GM18951 (cell line): ENCODE results near the gene TRUB1.

ENCODE experiments used
- POLR2A ChIP-seq: IDR thresholded peaks from 4 replicates; pipeline ENCODE4 v1.6.1; 2011; ENCODE audit warnings: mild to moderate bottlenecking; ENCODE audit not compliant: insufficient read length, insufficient read depth; ENCODE audit errors: extremely low read depth
- in situ Hi-C: fragments of 300-500 bp; cut with MboI; formaldehyde crosslinking; loops from one replicate; pipeline ENCODE4 v1.12.0; 2022; ENCODE audit warnings: low sequenced_read_pairs, mixed read lengths, inconsistent platforms; ENCODE audit not compliant: unreplicated experiment

The TRUB1 gene

DNA sequence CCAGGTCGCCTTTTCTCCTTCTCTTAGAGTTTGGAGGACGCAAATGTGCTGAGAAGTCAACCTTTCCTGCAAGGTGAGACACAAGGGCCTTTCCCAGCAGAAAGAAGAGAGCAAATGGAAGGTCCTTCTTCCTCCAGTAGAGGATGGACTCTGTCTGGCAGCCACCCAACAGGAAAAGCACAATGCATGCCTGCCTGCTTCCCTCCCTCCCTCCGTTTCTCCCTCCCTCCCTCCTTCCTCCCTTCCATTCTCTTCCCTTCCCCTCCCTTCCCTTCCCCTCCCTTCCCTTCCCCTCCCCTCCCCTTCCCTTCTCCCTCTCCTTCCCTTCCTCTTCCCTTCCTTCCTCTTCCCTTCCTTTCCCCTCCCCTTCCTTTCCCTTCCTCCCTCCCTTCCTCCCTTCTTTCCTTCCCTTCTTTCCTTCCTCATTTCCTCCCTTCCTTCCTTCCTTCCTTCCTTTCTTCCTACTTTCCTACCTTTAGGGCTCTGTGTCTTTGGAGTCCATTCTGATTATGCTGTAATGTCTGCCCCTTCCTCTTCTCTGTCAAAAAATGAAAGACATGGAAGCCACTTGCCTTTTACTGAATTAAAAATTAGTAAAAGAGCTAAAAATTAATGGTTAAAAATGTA is 66.4 kb downstream of the TRUB1 start:
- no peak for TF ChIP-seq POLR2A
- in situ Hi-C loops: no loop called here

DNA sequence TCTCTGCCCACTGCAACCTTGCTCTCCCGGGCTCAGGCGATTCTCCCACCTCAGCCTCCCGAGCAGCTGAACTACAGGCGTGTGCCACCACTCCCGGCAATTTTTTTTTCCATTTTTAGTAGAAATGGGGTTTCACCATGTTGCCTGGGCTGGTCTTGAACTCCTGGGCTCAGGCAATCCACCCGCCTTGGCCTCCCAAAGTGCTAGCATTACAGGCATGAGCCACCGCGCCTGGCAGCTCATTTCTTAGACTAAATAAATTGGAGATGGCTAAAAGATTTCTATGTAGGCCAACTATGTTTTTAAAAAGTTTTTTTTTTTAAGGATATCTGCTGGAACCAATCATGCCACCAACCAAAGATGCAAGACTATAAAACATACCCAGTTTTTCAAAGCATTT is 67.8 kb downstream of the TRUB1 start:
- in situ Hi-C loops: no loop called here
- no peak for TF ChIP-seq POLR2A

DNA sequence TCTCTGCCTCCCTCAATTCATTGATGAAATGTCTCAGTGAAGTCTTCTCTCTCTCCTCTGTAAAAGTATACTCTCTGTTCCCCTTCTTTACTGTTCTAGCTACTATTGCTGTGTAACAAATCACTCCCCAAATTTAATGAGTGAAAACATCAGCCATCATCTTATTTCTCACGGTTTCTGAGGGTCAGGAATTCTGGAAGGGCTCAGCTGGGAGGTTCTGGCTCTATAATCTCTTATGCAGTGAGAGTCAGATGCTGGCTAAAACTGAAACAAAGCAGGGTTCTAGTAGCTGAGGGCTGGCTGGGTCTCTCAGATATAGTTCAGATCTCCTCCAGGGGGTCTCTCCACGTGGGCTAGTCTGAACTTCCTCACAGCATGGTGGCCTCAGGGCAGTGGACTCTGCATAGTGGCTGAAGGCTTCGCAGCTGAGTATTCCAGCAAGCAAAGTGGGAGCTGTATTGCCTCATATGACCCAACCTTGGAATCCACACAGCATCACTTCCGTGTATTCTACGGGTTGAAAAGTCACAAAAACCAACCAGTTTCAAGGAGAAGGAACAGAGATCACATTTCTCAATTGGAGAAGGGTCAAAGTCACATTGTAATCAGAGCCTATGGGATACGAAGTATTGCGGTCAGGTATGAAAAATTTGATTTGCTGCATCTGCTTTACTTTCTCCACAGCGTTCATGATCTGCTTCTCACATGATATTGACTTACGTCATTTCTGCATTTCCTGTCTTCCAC is 80.4 kb downstream of the TRUB1 start:
- in situ Hi-C loops: no loop called here
- no peak for TF ChIP-seq POLR2A

DNA sequence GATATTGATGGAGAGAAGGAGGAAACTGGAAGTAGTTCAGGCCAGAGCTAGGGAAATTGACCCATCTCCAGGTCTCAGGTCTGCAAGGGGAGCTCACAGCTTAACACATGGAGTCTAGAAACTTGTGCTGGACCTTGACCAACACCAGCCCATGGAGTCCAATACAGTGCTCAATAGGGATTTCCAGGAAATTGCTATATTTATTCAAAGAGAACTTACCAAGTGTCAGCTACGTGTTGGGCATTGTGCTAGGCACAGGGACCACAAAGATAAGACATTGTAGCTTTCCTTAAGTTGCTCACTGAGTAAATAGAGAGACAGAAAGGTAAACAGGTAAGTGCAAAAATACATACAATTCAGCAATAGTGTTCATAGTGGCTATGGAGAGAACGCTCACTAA is 82.5 kb downstream of the TRUB1 start:
- TF ChIP-seq POLR2A: no peak
- in situ Hi-C loops: no loop called here

DNA sequence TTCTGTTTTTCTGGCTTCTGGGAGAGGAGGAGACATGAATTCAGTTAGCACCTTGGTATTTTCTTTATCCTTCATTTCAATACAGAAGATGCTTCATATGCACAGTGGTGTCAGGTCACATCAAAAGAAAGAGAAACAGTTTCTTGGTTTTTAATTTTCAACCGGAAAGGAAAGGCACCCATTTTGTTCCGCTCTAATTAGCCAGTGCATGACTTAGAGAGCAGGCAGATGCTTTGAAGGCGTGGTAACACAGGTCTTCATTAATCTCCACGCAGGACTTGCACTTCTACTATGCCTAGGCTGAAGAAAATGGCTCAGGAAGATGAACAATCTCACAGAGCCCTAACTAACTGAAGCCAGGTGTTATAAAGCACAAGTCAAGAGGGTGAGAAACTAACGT is 84.7 kb downstream of the TRUB1 start:
- in situ Hi-C loops: no loop called here
- no peak for TF ChIP-seq POLR2A

DNA sequence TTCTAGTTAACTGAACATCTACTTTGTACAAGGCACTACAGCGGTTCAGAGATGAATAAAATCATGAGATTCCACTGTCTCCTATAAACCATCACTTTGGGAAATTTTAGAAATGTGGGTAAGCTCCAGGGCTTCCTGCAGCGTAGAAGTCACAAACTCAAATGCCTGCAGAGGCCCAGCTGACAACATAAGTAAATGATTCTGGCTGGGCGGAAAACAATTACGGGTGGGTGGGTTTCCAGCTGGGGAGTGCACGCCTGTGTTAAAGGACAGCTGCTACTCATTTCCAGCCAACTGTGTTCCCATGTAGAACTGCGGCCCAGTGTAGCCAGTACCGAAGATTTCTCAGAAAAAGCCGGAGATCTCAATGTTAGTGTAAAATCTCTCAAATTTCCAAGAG is 85.7 kb downstream of the TRUB1 start:
- no peak for TF ChIP-seq POLR2A
- in situ Hi-C loops: no loop called here

DNA sequence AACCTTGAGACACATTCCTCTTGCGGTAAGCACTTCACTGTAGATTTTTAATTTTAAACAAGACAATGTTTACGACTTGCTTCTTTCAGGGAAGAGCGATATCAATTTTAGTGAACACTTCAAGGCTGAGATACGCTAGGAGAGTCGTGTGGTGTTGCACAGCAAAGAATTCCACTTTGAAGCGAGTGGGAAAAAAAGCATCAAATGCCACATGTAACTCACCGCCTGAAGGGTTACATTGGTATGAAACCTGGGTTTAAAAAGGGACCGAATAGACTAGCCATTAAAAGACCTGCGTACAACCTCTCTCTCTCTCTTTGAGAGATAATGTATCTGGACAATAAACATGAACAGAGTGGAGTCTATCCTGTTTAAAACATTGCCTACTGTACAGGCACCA is 86.4 kb downstream of the TRUB1 start:
- in situ Hi-C loops: no loop called here
- no peak for TF ChIP-seq POLR2A

DNA sequence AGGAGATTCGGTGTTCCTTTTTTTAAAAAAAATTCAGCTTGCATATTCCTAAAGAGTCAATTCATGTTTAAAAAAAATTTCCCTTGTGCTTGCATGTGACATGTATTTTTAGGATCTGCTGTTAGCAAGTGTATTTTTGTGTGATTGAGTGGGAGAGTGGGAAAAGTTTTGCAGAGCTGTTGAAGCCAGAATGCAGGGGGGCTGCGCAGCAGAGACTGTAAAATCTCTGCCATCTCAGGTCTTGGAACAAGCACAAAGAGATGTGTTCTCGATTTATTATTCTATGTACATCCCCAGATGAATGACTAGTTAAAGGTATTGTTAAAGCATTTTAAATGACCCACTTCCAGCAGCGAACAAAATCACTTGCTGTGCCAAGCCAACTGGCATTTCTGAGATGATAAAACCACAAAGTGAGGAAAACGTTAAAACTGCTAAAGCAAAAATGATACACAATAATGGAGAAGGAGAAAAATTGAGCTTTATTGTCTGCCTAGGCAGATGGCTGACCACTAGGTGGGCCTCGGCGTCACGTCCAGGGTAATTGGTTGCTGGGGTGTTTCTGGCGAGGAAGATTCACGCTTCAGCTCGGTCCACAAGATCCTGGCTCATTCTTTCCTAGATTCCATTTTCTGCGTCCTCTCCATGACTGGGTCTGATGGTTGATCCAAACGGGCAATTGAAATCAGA is 88.2 kb downstream of the TRUB1 start:
- in situ Hi-C loops: no loop called here
- no peak for TF ChIP-seq POLR2A

DNA sequence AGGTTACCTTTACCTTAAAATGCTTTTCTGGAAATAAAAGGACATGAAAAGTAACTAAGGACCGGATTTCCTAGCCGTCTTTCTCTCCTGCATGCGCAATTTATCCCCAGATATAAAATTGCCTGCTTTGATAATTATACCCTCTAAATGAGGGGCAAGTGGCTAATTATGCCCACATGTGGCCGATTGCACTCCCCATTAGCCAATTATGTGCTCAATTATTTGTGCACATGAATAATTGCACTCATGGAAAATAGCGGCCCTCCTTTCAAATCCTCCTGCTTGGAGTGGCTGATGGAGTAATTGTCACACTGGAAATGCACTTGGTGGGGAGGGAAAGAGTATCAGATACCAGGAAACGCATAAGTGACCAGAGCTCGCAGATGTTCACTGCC is 88.7 kb downstream of the TRUB1 start:
- no peak for TF ChIP-seq POLR2A
- in situ Hi-C loops: no loop called here
